D721Med (cell line): ENCODE measurements around the gene MIER1.
A peak's percentile ranks its signal among the peaks of the same experiment; 100 is the strongest.

Experiments
- DNase-seq: peaks from one replicate; pipeline ENCODE4 v3.0.0; 2011; ENCODE audit warnings: low spot score; ENCODE audit not compliant: insufficient read length
- FAIRE-seq: peaks from 2 replicates; lab custom pipeline; 2011; peaks lifted over from hg19 to GRCh38; lab: Jason Lieb, UNC
- TF ChIP-seq, protein P1 (sequence below): IDR thresholded peaks from 2 replicates; pipeline ENCODE4 v1.5.1; 2012; ENCODE audit warnings: mild to moderate bottlenecking, control low read depth; ENCODE audit not compliant: insufficient read depth; ENCODE audit errors: missing control alignments

The MIER1 gene

DNA sequence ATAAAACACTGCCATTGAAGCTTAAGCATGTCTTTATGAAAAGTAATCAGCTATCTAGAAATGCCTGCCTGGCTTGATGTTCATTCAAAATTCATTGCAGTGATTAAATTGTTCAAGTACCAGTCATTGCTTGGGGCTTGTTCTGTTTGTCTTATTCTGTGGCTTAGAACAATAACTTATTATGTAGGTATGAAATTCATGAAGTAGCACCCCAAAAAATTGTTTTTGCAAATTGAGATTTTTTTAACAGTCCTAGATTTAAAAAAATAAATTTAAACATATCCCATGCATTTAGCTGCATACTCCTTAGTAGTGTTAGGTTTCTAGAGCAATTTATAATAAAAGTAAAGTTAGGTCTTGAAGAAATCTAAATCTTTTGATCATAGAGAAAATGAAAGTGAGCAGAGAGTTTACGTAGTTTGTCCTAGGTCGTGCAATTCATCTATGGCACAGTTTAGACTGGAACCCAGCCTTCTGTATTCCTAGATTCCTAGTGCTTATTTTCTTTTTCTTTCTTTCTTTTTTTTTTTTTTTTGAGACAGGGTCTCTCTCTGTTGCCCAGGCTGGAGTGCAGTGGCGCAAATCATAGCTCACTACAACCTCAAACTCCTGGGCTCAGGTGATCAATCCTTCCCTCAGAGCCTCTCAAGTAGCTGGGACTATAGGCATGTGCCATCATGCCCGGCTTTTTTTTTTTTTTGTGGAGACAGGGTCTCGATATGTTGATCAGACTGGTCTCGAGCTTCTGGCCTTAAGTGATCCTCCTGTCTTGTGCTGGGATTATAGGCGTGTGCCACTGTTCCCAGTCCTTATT, 9.3 kb downstream of the MIER1 start:
- DNase-seq = no peak
- TF ChIP-seq, protein P1, sequence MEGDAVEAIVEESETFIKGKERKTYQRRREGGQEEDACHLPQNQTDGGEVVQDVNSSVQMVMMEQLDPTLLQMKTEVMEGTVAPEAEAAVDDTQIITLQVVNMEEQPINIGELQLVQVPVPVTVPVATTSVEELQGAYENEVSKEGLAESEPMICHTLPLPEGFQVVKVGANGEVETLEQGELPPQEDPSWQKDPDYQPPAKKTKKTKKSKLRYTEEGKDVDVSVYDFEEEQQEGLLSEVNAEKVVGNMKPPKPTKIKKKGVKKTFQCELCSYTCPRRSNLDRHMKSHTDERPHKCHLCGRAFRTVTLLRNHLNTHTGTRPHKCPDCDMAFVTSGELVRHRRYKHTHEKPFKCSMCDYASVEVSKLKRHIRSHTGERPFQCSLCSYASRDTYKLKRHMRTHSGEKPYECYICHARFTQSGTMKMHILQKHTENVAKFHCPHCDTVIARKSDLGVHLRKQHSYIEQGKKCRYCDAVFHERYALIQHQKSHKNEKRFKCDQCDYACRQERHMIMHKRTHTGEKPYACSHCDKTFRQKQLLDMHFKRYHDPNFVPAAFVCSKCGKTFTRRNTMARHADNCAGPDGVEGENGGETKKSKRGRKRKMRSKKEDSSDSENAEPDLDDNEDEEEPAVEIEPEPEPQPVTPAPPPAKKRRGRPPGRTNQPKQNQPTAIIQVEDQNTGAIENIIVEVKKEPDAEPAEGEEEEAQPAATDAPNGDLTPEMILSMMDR = no peak
- FAIRE-seq = no peak

DNA sequence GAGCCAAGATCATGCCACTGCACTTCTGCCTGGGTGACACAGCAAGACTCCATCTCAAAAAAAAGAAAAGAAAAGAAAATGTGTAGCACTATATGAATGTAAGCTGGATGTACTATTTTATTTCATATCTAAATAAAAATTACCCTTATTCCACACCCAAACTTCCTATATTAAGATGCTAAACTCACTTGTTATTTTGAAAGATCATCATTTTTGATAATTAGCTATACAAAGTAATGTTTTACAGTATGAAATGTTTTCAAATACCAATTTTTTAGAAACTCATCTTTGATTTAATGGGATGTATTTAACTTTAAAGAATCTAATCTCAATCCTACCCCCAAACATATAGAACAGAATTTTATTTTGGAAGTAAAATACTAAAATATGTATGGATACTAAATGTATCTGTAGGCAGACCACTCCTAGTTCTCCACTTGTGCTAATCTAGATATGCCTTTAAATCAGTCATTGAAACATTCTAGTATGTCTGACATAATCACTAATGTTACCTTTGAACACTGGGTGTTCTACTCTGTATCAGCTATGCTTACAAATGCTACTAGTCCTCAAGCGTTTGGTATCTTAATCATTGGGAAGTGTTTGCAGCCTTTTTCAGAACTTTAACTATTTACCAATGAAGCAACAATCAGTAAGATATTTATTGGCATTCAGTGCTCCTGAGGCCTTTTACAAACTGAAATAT, 12.9 kb downstream of the MIER1 start:
- DNase-seq = no peak
- TF ChIP-seq, protein P1 = no peak
- peak; percentile 58 for FAIRE-seq

DNA sequence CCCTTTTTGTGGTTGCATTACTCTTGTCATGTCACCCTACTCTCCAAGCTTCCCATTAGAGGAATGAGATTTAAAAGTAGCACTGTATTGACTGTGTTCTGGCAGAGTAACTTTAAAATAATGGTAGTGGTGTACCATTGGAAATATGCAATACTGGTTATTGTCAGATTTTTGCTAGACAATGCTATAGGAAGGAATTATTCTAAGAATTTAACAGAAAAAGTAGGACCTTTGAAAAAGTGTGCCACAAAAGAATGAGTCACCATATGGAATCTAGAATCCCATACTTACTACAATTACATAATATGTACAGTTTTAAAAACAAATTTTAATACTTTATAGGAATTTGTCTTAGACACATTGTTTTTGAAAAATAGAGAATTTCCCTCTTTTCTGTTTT, 13.8 kb downstream of the MIER1 start:
- FAIRE-seq (no peak), DNase-seq (no peak)
- TF ChIP-seq, protein P1 = no peak

DNA sequence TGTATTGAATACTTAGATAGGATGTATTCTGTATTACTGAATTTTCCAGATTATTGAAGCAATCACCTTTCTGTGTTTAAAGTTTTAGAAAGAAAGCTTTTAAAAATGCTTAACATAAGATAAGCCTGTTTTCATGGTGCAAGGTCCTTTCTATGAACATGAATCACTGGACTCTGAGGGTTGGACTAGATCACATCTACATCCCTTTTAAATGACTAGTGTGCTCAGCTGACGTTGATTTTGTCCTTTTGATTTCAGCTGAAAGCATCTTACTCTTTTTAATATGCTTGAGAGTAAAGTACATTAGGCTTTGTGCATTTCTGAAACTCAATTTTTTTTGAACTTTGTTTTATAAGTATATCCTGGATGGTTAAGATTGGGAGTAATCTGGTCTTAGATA, 16.2 kb downstream of the MIER1 start:
- FAIRE-seq = no peak
- no peak for DNase-seq
- TF ChIP-seq, protein P1 = no peak

DNA sequence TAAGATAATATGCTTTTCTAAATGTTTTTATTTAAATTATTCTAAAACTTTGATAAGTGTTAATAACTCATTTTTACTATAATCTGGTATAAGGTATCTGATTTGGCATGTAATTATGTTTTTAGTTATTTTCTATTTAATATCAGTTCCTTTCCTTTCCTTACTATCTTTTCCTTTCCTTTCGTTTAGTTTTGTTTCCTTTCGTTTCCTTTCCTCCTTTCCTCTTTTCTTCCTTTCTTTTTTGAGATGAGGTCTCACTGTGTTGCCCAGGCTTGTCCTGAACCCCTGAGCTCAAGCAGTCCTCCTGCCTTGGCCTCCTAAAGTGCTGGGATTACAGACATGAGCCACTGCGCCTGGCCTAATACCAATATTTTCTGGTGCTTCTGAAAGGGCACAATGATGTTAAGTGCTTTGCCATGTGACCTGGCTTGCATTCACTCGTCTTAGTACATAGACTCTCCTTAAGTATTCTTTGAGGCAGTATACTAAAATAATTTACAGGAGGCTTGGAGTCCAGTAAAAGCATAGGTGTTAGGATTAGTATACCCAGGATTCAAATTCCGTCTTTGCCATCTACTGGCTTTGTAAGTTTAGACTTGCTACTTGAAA, 18.7 kb downstream of the MIER1 start:
- FAIRE-seq (no peak), DNase-seq (no peak)
- TF ChIP-seq, protein P1 = no peak

DNA sequence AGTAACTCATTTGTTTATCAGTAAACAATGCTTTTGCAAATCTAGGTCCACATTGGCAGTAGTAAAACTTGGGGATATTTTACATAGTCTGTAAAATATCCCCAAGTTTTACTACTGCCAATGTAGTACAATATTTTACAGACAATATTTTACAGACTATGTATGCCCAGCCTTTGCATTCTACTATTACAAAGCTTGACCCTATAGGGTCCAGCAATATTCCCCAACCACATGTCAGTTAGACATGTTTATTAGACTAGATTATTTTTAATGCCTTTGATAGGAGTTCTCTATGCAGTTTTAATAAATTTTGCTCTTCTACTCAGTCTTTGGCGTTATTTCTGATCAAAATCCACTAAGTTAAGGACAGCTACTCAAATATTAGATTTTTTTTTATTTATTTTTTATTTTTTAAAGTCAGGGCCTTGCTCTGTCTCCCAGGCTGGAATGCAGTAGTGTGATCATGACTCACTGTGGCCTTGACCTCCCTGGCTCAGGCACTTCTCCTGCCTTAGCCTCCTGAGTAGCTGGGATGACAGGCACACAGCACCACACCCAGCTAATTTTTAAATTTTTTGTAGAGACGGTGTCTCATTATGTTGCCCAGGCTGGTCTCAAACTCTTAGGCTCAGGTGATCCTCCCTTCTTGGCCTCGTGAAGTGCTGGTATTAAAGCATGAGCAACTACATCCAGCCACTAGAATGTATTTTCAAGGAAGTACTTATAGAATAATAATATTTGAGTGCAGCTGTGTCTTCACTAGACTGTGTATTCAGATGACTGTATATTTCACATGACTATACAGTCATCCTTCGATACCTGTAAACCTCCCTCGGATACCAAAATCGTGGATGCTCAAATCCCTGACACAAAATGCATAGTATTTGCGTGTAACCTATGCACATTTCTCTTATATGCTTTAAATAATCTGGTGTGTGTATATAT, 19.8 kb downstream of the MIER1 start:
- no peak for DNase-seq
- TF ChIP-seq, protein P1 = no peak
- FAIRE-seq = no peak
